Mesendoderm (in vitro differentiated cells): Measurements from ENCODE around the gene VWA2.

Experiments used
- DNase-seq: peaks from one replicate; pipeline ENCODE4 v3.0.0; 2013
- H2AK5ac ChIP-seq: 2 replicates; pipeline ENCODE4 v1.6.1; 2013; ENCODE audit warnings: low read length, inconsistent platforms
- H2BK120ac ChIP-seq: 2 replicates; pipeline ENCODE4 v1.6.1; 2013; ENCODE audit warnings: low read depth, mild to moderate bottlenecking, low read length, moderate library complexity, mixed read lengths
- H2BK15ac ChIP-seq: replicated peaks from 2 replicates; pipeline ENCODE4 v1.6.1; 2013; ENCODE audit warnings: low read depth, mild to moderate bottlenecking, moderate library complexity
- H2BK5ac ChIP-seq: 2 replicates; pipeline ENCODE4 v1.6.1; 2013; ENCODE audit warnings: low read length, inconsistent platforms
- H3K18ac ChIP-seq: 2 replicates; pipeline ENCODE4 v1.6.1; 2013; ENCODE audit warnings: mild to moderate bottlenecking, low read length, mixed read lengths
- H3K23ac ChIP-seq: one replicate; pipeline ENCODE4 v1.6.1; 2013; ENCODE audit warnings: low read length
- H3K27ac ChIP-seq: 2 replicates; pipeline ENCODE4 v1.5.1; 2013; ENCODE audit warnings: low read depth, mild to moderate bottlenecking, inconsistent platforms, low read length, moderate library complexity
- H3K27me3 ChIP-seq: 2 replicates; pipeline ENCODE4 v1.6.1; 2013; ENCODE audit warnings: low read length, control low read depth, mild to moderate bottlenecking, inconsistent platforms; ENCODE audit not compliant: insufficient read depth, poor library complexity
- H3K36me3 ChIP-seq: 2 replicates; pipeline ENCODE4 v1.6.1; 2013; ENCODE audit warnings: low read length, inconsistent platforms; ENCODE audit not compliant: control insufficient read depth, insufficient read depth
- H3K4ac ChIP-seq: one replicate; pipeline ENCODE4 v1.6.1; 2013; ENCODE audit warnings: low read depth, mild to moderate bottlenecking, low read length, moderate library complexity
- H3K4me1 ChIP-seq: 2 replicates; pipeline ENCODE4 v1.6.1; 2013; ENCODE audit warnings: low read depth, low read length, inconsistent platforms; ENCODE audit not compliant: control insufficient read depth
- H3K4me2 ChIP-seq: 2 replicates; pipeline ENCODE4 v1.6.1; 2013; ENCODE audit warnings: low read length
- H3K4me3 ChIP-seq: 2 replicates; pipeline ENCODE4 v1.5.1; 2013; ENCODE audit warnings: mild to moderate bottlenecking, low read length
- H3K56ac ChIP-seq: one replicate; pipeline ENCODE4 v1.6.1; 2013; ENCODE audit warnings: low read length
- H3K79me1 ChIP-seq: 2 replicates; pipeline ENCODE4 v1.6.1; 2013; ENCODE audit warnings: low read length, inconsistent platforms
- H3K79me2 ChIP-seq: 2 replicates; pipeline ENCODE4 v1.6.1; 2013; ENCODE audit warnings: mild to moderate bottlenecking, low read length; ENCODE audit not compliant: control insufficient read depth, insufficient read depth
- H3K9ac ChIP-seq: 2 replicates; pipeline ENCODE4 v1.6.1; 2013; ENCODE audit warnings: low read length, inconsistent platforms
- H4K5ac ChIP-seq: one replicate; pipeline ENCODE4 v1.6.1; 2013; ENCODE audit warnings: low read length
- H4K8ac ChIP-seq: one replicate; pipeline ENCODE4 v1.6.1; 2013; ENCODE audit warnings: low read depth, mild to moderate bottlenecking, control low read depth, low read length, moderate library complexity
- WGBS: extraction: QIAGEN DNeasy Blood & Tissue Kit; methylation state at CpG from one replicate; pipeline ENCODE4 v1.1.7; 2013; ENCODE audit warnings: low lambda C conversion rate, missing lambda C conversion rate; ENCODE audit not compliant: insufficient coverage; ENCODE audit errors: extremely low coverage; 5-methylcytosine and 5-hydroxymethylcytosine counted together

Gene VWA2

GRCh38 chr10:114206902-114207301, 32.2 kb upstream of the VWA2 start:
- H3K56ac ChIP-seq = no peak overlapping the region
- no peaks in the 10 kb centered on the region for H3K79me2 ChIP-seq
- no peak for DNase-seq
- H2BK15ac ChIP-seq = no peak overlapping the region
- H3K23ac ChIP-seq = no peak overlapping the region
- no peak overlapping the region for H3K9ac ChIP-seq
- no peak overlapping the region for H3K4ac ChIP-seq
- no peak overlapping the region for H2BK5ac ChIP-seq
- no peaks in the 10 kb centered on the region for H3K36me3 ChIP-seq
- no peaks in the 10 kb centered on the region for H3K4me1 ChIP-seq
- no peak overlapping the region for H3K4me2 ChIP-seq
- H2BK120ac ChIP-seq = no peak overlapping the region
- H3K27ac ChIP-seq = no peak overlapping the region
- H3K27me3 ChIP-seq = no peaks in the 10 kb centered on the region
- H4K8ac ChIP-seq = no peak overlapping the region
- WGBS = no CpG with 5 or more reads among the region's 2 CpGs
- H3K18ac ChIP-seq = no peak overlapping the region
- no peak overlapping the region for H3K4me3 ChIP-seq
- no peak overlapping the region for H2AK5ac ChIP-seq
- H3K79me1 ChIP-seq = no peaks in the 10 kb centered on the region
- no peak overlapping the region for H4K5ac ChIP-seq

- H3K9ac ChIP-seq = no peak overlapping the region
- H3K18ac ChIP-seq = no peak overlapping the region
- H3K4me2 ChIP-seq = no peak overlapping the region
- no peaks in the 10 kb centered on the region for H3K79me2 ChIP-seq
- H3K27me3 ChIP-seq = no peaks in the 10 kb centered on the region
- no peak overlapping the region for H2BK15ac ChIP-seq
- H2AK5ac ChIP-seq = no peak overlapping the region
- no peak overlapping the region for H3K4ac ChIP-seq
- no CpG with 5 or more reads among the region's 1 CpG for WGBS
- no peak overlapping the region for H3K4me3 ChIP-seq
- H3K56ac ChIP-seq = no peak overlapping the region
- no peak overlapping the region for H4K8ac ChIP-seq
- H3K79me1 ChIP-seq = no peaks in the 10 kb centered on the region
- H3K4me1 ChIP-seq = no peaks in the 10 kb centered on the region
- H3K23ac ChIP-seq = no peak overlapping the region
- no peak overlapping the region for H2BK5ac ChIP-seq
- H2BK120ac ChIP-seq = no peak overlapping the region
- no peak for DNase-seq
- H3K36me3 ChIP-seq = no peaks in the 10 kb centered on the region
- no peak overlapping the region for H4K5ac ChIP-seq
- H3K27ac ChIP-seq = no peak overlapping the region
Measured at GRCh38 chr10:114207349-114207748, 31.7 kb upstream of the VWA2 start.

GRCh38 chr10:114208351-114208750, 30.7 kb upstream of the VWA2 start:
- Histone ChIP-seq H2BK5ac (no peak overlapping the region), H3K9ac (no peak overlapping the region), H2BK120ac (no peak overlapping the region), H3K4me3 (no peak overlapping the region), H4K5ac (no peak overlapping the region), H3K56ac (no peak overlapping the region), H3K36me3 (no peaks in the 10 kb centered on the region), H3K4me2 (no peak overlapping the region), H3K4me1 (no peaks in the 10 kb centered on the region), H3K79me2 (no peaks in the 10 kb centered on the region), H2AK5ac (no peak overlapping the region), H3K27ac (no peak overlapping the region), H3K4ac (no peak overlapping the region), H3K27me3 (no peaks in the 10 kb centered on the region), H3K79me1 (no peaks in the 10 kb centered on the region), H3K23ac (no peak overlapping the region), H2BK15ac (no peak overlapping the region), H3K18ac (no peak overlapping the region), H4K8ac (no peak overlapping the region)
- no CpG with 5 or more reads among the region's 2 CpGs for WGBS
- peak; percentile 82 for DNase-seq

GRCh38 chr10:114212153-114212552, 26.9 kb upstream of the VWA2 start:
- Histone ChIP-seq H4K8ac (no peak overlapping the region), H3K79me2 (no peaks in the 10 kb centered on the region), H3K4me1 (no peaks in the 10 kb centered on the region), H3K9ac (no peak overlapping the region), H2BK5ac (no peak overlapping the region), H2BK15ac (no peak overlapping the region), H3K18ac (no peak overlapping the region), H3K27me3 (no peaks in the 10 kb centered on the region), H4K5ac (no peak overlapping the region), H3K79me1 (no peaks in the 10 kb centered on the region), H3K4me3 (no peak overlapping the region), H3K4me2 (no peak overlapping the region), H2BK120ac (no peak overlapping the region), H2AK5ac (no peak overlapping the region), H3K4ac (no peak overlapping the region), H3K36me3 (no peaks in the 10 kb centered on the region), H3K23ac (no peak overlapping the region), H3K27ac (no peak overlapping the region), H3K56ac (no peak overlapping the region)
- no peak for DNase-seq
- WGBS = no CpG with 5 or more reads among the region's 2 CpGs

- no peak overlapping the region for H2BK15ac ChIP-seq
Measured at GRCh38 chr10:114215033-114215432, 24.0 kb upstream of the VWA2 start.

GRCh38 chr10:114220281-114220680, 18.8 kb upstream of the VWA2 start:
- no peaks in the 10 kb centered on the region for H3K79me2 ChIP-seq

More at GRCh38 chr10:114215033-114215432, 24.0 kb upstream of the VWA2 start:
- Histone ChIP-seq H3K27me3 (no peaks in the 10 kb centered on the region), H2BK5ac (no peak overlapping the region), H3K27ac (no peak overlapping the region), H3K9ac (no peak overlapping the region), H2BK120ac (no peak overlapping the region), H3K4me3 (no peak overlapping the region), H3K4me1 (no peaks in the 10 kb centered on the region), H3K23ac (no peak overlapping the region), H3K56ac (no peak overlapping the region), H4K5ac (no peak overlapping the region), H3K79me2 (no peaks in the 10 kb centered on the region), H3K4ac (no peak overlapping the region), H2AK5ac (no peak overlapping the region), H3K79me1 (no peaks in the 10 kb centered on the region), H3K18ac (no peak overlapping the region), H4K8ac (no peak overlapping the region), H3K4me2 (no peak overlapping the region), H3K36me3 (no peaks in the 10 kb centered on the region)
- WGBS = no CpG with 5 or more reads among the region's 1 CpG
- DNase-seq = no peak

More at GRCh38 chr10:114220281-114220680, 18.8 kb upstream of the VWA2 start:
- no peak overlapping the region for H2BK5ac ChIP-seq
- H3K27ac ChIP-seq = no peak overlapping the region
- H3K23ac ChIP-seq = no peak overlapping the region
- no peaks in the 10 kb centered on the region for H3K27me3 ChIP-seq
- H3K56ac ChIP-seq = no peak overlapping the region
- H2BK15ac ChIP-seq = no peak overlapping the region
- no peak overlapping the region for H3K18ac ChIP-seq
- H2AK5ac ChIP-seq = no peak overlapping the region
- H3K4ac ChIP-seq = no peak overlapping the region
- no peak overlapping the region for H3K4me2 ChIP-seq
- no peak for DNase-seq
- H2BK120ac ChIP-seq = no peak overlapping the region
- H4K8ac ChIP-seq = no peak overlapping the region
- H3K4me3 ChIP-seq = no peak overlapping the region
- no CpG with 5 or more reads among the region's 2 CpGs for WGBS
- H3K9ac ChIP-seq = no peak overlapping the region
- H3K36me3 ChIP-seq = no peaks in the 10 kb centered on the region
- H4K5ac ChIP-seq = no peak overlapping the region
- no peaks in the 10 kb centered on the region for H3K79me1 ChIP-seq
- no peaks in the 10 kb centered on the region for H3K4me1 ChIP-seq
